Tibial nerve (tissue), 4 donors: ENCODE measurements around the gene CDH12. TPM values are rescaled to one million over a fixed set of nuclear protein-coding genes. Genes with fewer than 3 reads are reported as not detected.
"Not testable (repeated sequence)": the region's sequence is repeated elsewhere in the genome, so short reads cannot be mapped to it uniquely, and the experiment has no call there.

Source experiments
- DNase-seq, 2 donors: peaks; one replicate each; pipeline ENCODE4 v3.0.0-alpha.2; 2019; ENCODE audit warnings: low spot score in 2 of 2
- H3K27ac ChIP-seq, 4 donors: fragments of 200-600 bp; sonication (generic) in 3 of 4; one replicate each; pipeline ENCODE4 v1.5.1; 2017 to 2019; ENCODE audit warnings: mild to moderate bottlenecking in 1 of 4
- H3K27me3 ChIP-seq, 2 donors: fragments of 200-600 bp; sonication (generic) in 1 of 2; one replicate each; pipeline versions ENCODE4 v1.5.1 to v1.6.0; 2017 to 2019
- H3K36me3 ChIP-seq, 3 donors: fragments of 200-600 bp; sonication (generic); one replicate each; pipeline ENCODE4 v1.5.1; 2018 to 2019
- H3K4me1 ChIP-seq, 4 donors: fragments of 200-600 bp; sonication (generic) in 3 of 4; one replicate each; pipeline ENCODE4 v1.5.1; 2017 to 2019
- H3K4me3 ChIP-seq, 4 donors: fragments of 200-600 bp; sonication (generic) in 3 of 4; one replicate each; pipeline ENCODE4 v1.5.1; 2017 to 2019; ENCODE audit warnings: mild to moderate bottlenecking in 1 of 4, moderate library complexity in 1 of 4
- H3K9me3 ChIP-seq, 4 donors: fragments of 200-600 bp; sonication (generic) in 3 of 4; one replicate each; pipeline ENCODE4 v1.5.1; 2017 to 2019
- CTCF ChIP-seq, 5 experiments: fragments of 200-600 bp in 3 of 5; fragments of 450-650 bp in 2 of 5; sonication (generic) in 3 of 5; IDR thresholded peaks; one replicate each; pipeline ENCODE4 v1.5.1; 2016 to 2019; ENCODE audit warnings: antibody characterized with exemption in 5 of 5, mild to moderate bottlenecking in 3 of 5, moderate library complexity in 2 of 5
- EP300 ChIP-seq, 2 donors: sonication (generic); formaldehyde crosslinking; IDR thresholded peaks; one replicate each; pipeline ENCODE4 v1.6.1; 2017; ENCODE audit warnings: antibody characterized with exemption in 2 of 2, mild to moderate bottlenecking in 1 of 2
- POLR2A ChIP-seq, 2 donors: fragments of 450-650 bp; IDR thresholded peaks; one replicate each; pipeline ENCODE4 v1.6.1; 2017; ENCODE audit warnings: antibody characterized with exemption in 2 of 2, mild to moderate bottlenecking in 2 of 2, moderate library complexity in 2 of 2
- WGBS, 2 donors: methylation state at CpG; one replicate each; pipeline ENCODE4 v1.1.5; 2018; 5-methylcytosine and 5-hydroxymethylcytosine counted together
- total RNA-seq, 4 donors: library from RNA; depleted of rRNA; stranded (reverse); fragments of >200 nt; gene quantifications; one replicate each; pipeline ENCODE4 v1.1.0, GENCODE V29; 2016

Gene CDH12
- total RNA-seq, 4 donors from 2014 or later, result 0.30 TPM; not detected in 3

- DNase-seq, result no peak
- H3K9me3 ChIP-seq, result peaks cover 0 to 6% (median 0%) of the 10 kb centered on the region in 4 donors
- no peak for TF ChIP-seq CTCF (IDR thresholded peaks at IDR 0.05)
- no peak for TF ChIP-seq EP300 (IDR thresholded peaks at IDR 0.05)
- TF ChIP-seq POLR2A (IDR thresholded peaks at IDR 0.05), result no peak
- no peaks in the 10 kb centered on the region for H3K36me3 ChIP-seq
- H3K27me3 ChIP-seq, result no peaks in the 10 kb centered on the region
- H3K4me1 ChIP-seq, result no peaks in the 10 kb centered on the region
- no peak overlapping the region for H3K27ac ChIP-seq
- no peak overlapping the region for H3K4me3 ChIP-seq
These were observed 241.8 kb downstream of the CDH12 start for GRCh38 chr5:22611327-22611726.

DNA sequence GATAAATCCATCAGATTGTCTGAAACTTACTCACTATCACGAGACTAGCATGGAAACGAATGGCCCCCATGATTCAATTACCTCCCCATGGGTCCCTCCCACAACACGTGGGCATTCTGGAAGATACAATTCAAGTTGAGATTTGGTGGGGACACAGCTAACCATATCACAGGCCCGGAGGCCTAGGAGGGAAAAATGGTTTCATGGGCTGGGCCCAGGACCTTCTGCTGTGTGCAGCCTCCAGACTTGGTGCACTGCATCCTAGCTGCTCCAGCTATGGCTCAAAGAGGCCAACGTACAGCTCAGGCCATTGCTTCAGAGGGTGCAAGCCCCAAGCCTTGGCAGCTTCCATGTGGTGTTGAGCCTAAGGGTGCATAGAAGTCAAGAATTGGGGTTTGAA lies 245.6 kb downstream of the CDH12 start:
- not testable (repeated sequence) for DNase-seq, H3K36me3 ChIP-seq, H3K4me1 ChIP-seq, H3K9me3 ChIP-seq, H3K27ac ChIP-seq, H3K4me3 ChIP-seq, H3K27me3 ChIP-seq
- WGBS, 2 donors, result 76 to 78% methylated on average over 5 of the region's 5 CpGs

DNA sequence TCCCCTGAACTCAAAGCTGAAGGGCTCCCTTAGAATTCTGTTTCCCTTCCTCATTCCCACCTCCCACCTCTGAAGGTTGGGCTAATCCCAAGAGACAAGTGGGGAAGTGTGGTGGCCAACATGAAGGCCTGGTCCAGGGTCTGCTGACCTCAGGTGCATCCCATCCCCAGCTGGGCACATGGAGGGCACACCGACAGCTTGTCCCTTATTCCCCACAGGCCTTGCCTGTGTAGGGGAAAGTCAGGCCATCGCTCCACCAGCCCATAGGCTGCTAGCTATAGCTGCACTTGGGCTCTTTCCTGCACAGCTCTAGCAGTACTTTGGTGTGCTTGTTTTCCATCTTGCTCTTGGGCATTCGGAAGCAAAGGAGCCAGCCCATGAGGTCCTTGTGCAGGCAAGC lies 247.7 kb downstream of the CDH12 start:
- H3K27ac ChIP-seq, result no peak overlapping the region
- WGBS, 2 donors, result 82 to 97% methylated on average over 3 of the region's 3 CpGs
- H3K9me3 ChIP-seq, result peaks cover 0 to 9% (median 0%) of the 10 kb centered on the region in 4 donors
- H3K36me3 ChIP-seq, result no peaks in the 10 kb centered on the region
- no peaks in the 10 kb centered on the region for H3K4me1 ChIP-seq
- no peaks in the 10 kb centered on the region for H3K27me3 ChIP-seq
- no peak for DNase-seq
- H3K4me3 ChIP-seq, result no peak overlapping the region
- TF ChIP-seq CTCF (IDR thresholded peaks at IDR 0.05) (no peak), EP300 (IDR thresholded peaks at IDR 0.05) (no peak), POLR2A (IDR thresholded peaks at IDR 0.05) (no peak)

- no peak for TF ChIP-seq EP300 (IDR thresholded peaks at IDR 0.05)
- TF ChIP-seq POLR2A (IDR thresholded peaks at IDR 0.05), result no peak
- TF ChIP-seq CTCF (IDR thresholded peaks at IDR 0.05), result no peak
- DNase-seq, result no peak
- no peaks in the 10 kb centered on the region for H3K27me3 ChIP-seq
These were observed 248.4 kb downstream of the CDH12 start for GRCh38 chr5:22604711-22605110.

DNA sequence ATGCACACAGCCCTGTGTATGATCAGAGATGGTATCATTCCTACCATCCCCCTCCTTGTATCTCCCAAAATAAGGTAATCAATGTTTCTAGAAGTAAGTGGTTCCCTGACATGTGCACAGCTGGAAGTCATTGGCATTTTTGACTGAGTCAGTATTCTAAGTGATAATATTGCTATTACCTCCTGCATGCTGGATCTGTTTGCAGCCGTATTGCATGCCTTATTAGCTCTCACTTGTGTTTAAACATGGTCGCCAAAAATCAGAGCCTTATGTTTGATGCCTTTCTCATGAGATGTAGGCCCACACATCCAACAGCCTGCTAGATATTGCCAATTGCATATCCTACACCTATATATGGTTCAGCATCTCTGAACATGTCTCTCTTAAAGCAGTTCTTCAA lies 254.3 kb downstream of the CDH12 start:
- DNase-seq, result no peak
- Histone ChIP-seq H3K27me3 (no peaks in the 10 kb centered on the region), H3K4me1 (no peaks in the 10 kb centered on the region), H3K4me3 (no peak overlapping the region), H3K27ac (no peak overlapping the region), H3K36me3 (no peaks in the 10 kb centered on the region), H3K9me3 (no peaks in the 10 kb centered on the region)
- TF ChIP-seq POLR2A (IDR thresholded peaks at IDR 0.05), result no peak
- WGBS, 2 donors, result 75 to 78% methylated on average over 2 of the region's 2 CpGs

More at GRCh38 chr5:22604711-22605110, 248.4 kb downstream of the CDH12 start:
- Histone ChIP-seq H3K36me3 (no peaks in the 10 kb centered on the region), H3K4me3 (no peak overlapping the region), H3K27ac (no peak overlapping the region), H3K4me1 (no peaks in the 10 kb centered on the region), H3K9me3 (peaks cover 0 to 9% (median 0%) of the 10 kb centered on the region in 4 donors)

GRCh38 chr5:22596404-22596970 lies 256.7 kb downstream of the CDH12 start:
- Histone ChIP-seq H3K27ac (no peak overlapping the region), H3K4me3 (no peak overlapping the region), H3K27me3 (no peaks in the 10 kb centered on the region), H3K36me3 (no peaks in the 10 kb centered on the region), H3K4me1 (no peaks in the 10 kb centered on the region), H3K9me3 (no peaks in the 10 kb centered on the region)
- TF ChIP-seq POLR2A (IDR thresholded peaks at IDR 0.05), result no peak
- no peak for TF ChIP-seq CTCF (IDR thresholded peaks at IDR 0.05)
- no peak for TF ChIP-seq EP300 (IDR thresholded peaks at IDR 0.05)
- 78 to 81% methylated on average over 1 of the region's 1 CpG for WGBS, 2 donors
- DNase-seq, result no peak
